Mammary epithelial cell (primary cell): Measurements from ENCODE around the gene LAMP5.

ENCODE experiments used
- EZH2 ChIP-seq: IDR thresholded peaks from 2 replicates; pipeline ENCODE4 v1.6.1; 2012; ENCODE audit warnings: low read length, inconsistent platforms, borderline replicate concordance
- TF ChIP-seq, protein P1 (sequence below), 2 donors: IDR thresholded peaks in 1 of 2; conservative IDR thresholded peaks in 1 of 2; 2 replicates each; pipeline ENCODE4 v1.5.1; 2011 to 2012; ENCODE audit warnings: inconsistent platforms in 2 of 2, low read length in 2 of 2, mild to moderate bottlenecking in 2 of 2, control low read depth in 1 of 2, low read depth in 1 of 2; ENCODE audit not compliant: insufficient read depth in 1 of 2; ENCODE audit errors: extremely low read depth in 1 of 2

DNA sequence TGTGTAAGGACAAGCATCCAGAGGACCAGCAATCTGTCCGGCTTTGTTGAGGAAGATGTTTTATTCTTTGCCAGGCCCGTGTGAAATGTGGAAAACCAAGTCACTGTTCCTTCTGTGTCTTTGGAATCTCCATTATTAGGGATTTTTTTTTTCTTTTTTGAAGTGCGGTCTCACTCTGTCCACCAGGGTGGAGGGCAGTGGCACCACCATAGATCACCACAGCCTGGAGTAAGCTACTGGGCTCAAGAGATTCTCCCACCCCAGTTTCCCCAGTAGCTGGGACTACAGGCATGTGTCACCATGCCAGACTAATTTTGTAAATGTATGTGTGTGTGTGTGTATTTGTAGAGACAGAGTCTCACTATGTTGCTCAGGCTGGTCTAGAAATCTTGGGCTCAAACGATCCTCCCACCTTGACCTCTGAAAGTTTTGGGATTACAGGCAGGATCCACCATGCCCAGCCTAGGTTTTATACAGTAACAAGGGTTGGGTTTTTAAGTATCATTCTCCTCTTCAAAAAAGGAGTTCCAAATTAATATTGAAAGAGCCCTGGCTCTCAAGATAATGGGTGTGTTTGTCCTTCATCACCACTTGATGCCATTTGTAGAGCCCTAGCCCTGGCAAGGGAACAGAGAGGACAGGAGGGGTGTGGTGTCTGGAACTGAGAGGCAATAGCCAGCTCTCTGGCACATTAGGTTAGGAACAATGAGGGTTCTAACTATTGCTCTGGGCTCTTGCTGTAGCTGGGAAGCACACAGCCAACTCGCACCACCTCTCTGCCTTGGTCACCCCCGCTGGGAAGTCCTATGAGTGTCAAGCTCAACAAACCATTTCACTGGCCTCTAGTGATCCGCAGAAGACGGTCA is 3.1 kb downstream of the LAMP5 start:
- TF ChIP-seq, protein P1, sequence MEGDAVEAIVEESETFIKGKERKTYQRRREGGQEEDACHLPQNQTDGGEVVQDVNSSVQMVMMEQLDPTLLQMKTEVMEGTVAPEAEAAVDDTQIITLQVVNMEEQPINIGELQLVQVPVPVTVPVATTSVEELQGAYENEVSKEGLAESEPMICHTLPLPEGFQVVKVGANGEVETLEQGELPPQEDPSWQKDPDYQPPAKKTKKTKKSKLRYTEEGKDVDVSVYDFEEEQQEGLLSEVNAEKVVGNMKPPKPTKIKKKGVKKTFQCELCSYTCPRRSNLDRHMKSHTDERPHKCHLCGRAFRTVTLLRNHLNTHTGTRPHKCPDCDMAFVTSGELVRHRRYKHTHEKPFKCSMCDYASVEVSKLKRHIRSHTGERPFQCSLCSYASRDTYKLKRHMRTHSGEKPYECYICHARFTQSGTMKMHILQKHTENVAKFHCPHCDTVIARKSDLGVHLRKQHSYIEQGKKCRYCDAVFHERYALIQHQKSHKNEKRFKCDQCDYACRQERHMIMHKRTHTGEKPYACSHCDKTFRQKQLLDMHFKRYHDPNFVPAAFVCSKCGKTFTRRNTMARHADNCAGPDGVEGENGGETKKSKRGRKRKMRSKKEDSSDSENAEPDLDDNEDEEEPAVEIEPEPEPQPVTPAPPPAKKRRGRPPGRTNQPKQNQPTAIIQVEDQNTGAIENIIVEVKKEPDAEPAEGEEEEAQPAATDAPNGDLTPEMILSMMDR (conservative IDR thresholded peaks at IDR 0.05 in 1 of 2, IDR thresholded peaks at IDR 0.05 in 1 of 2; ENCODE audit: extremely low read depth in 1 of 2, insufficient read depth in 1 of 2, low read depth in 1 of 2, low read length in 2 of 2): no peak
- no peak for TF ChIP-seq EZH2
